H1 (cell line): ENCODE measurements around the gene RETREG3. TPM values are rescaled to one million over a fixed set of nuclear protein-coding genes. Genes with fewer than 3 reads are reported as not detected.

Source experiments
- BACH1 ChIP-seq: IDR thresholded peaks from 2 replicates; pipeline ENCODE4 v1.6.1; 2012; ENCODE audit warnings: low read length, improper control_type of control experiment
- BCL11A ChIP-seq, 2 experiments: IDR thresholded peaks; one replicate each; pipeline ENCODE4 v1.6.1; 2011; ENCODE audit warnings: low read depth in 2 of 2, low read length in 2 of 2, mild to moderate bottlenecking in 2 of 2
- CBX5 ChIP-seq: fragments of 300-800, 300-1000 bp; sonication (generic); IDR thresholded peaks from 2 replicates; pipeline ENCODE4 v1.7.1; 2016; ENCODE audit warnings: antibody characterized with exemption, low read length, low read depth
- CHD2 ChIP-seq: IDR thresholded peaks from 2 replicates; pipeline ENCODE4 v1.6.1; 2012; ENCODE audit warnings: low read length, improper control_type of control experiment
- EP300 ChIP-seq, 2 experiments: IDR thresholded peaks; 1 replicate in 1 of 2; 2 replicates in 1 of 2; pipeline ENCODE4 v1.6.1; 2011 to 2012; ENCODE audit warnings: low read depth in 2 of 2, low read length in 2 of 2, mild to moderate bottlenecking in 2 of 2, borderline replicate concordance in 1 of 2, inconsistent platforms in 1 of 2, moderate library complexity in 1 of 2
- GABPA ChIP-seq: IDR thresholded peaks from 2 replicates; pipeline ENCODE4 v1.6.1; 2011; ENCODE audit warnings: mild to moderate bottlenecking, low read length, moderate library complexity, borderline replicate concordance; ENCODE audit not compliant: insufficient read depth
- HDAC2 ChIP-seq, 2 experiments: fragments of 300-600 bp in 1 of 2; sonication (generic) in 1 of 2; IDR thresholded peaks; 2 replicates each; pipeline ENCODE4 v1.6.1; 2011 to 2012; ENCODE audit warnings: low read depth in 2 of 2, low read length in 2 of 2, mild to moderate bottlenecking in 2 of 2, moderate library complexity in 2 of 2, borderline replicate concordance in 1 of 2, inconsistent platforms in 1 of 2
- KDM5A ChIP-seq: fragments of 200-600 bp; IDR thresholded peaks from 2 replicates; pipeline ENCODE4 v1.7.1; 2012; ENCODE audit warnings: mild to moderate bottlenecking, low read length, inconsistent platforms, mixed read lengths
- PHF8 ChIP-seq: fragments of 200-600 bp; sonication (generic); conservative IDR thresholded peaks from 2 replicates; pipeline ENCODE4 v1.7.1; 2012; ENCODE audit warnings: low read depth, mild to moderate bottlenecking, inconsistent platforms, low read length, moderate library complexity
- POLR2A ChIP-seq, 2 experiments: IDR thresholded peaks; 1 replicate in 1 of 2; 2 replicates in 1 of 2; pipeline ENCODE4 v1.6.1; 2011; ENCODE audit warnings: low read depth in 2 of 2, low read length in 2 of 2, mild to moderate bottlenecking in 2 of 2; ENCODE audit errors: control extremely low read depth in 1 of 2
- POLR2AphosphoS5 ChIP-seq: IDR thresholded peaks from 2 replicates; pipeline ENCODE4 v1.6.1; 2011; ENCODE audit warnings: low read depth, low read length
- RBBP5 ChIP-seq: IDR thresholded peaks from 2 replicates; pipeline ENCODE4 v1.7.1; 2012; ENCODE audit warnings: low read depth, mild to moderate bottlenecking, inconsistent platforms, low read length, moderate library complexity, borderline replicate concordance
- SIN3A ChIP-seq, 2 experiments: IDR thresholded peaks in 1 of 2; conservative IDR thresholded peaks in 1 of 2; 2 replicates each; pipeline ENCODE4 v1.6.1; 2011 to 2012; ENCODE audit warnings: low read length in 2 of 2, improper control_type of control experiment in 1 of 2, low read depth in 1 of 2, mild to moderate bottlenecking in 1 of 2
- SP1 ChIP-seq: IDR thresholded peaks from 2 replicates; pipeline ENCODE4 v1.6.1; 2011; ENCODE audit warnings: low read depth, low read length
- TAF7 ChIP-seq: optimal IDR thresholded peaks from 2 replicates; pipeline ENCODE3; 2011; ENCODE audit warnings: low read depth, mild to moderate bottlenecking, inconsistent platforms, low read length, moderate library complexity, borderline replicate concordance
- TBP ChIP-seq: IDR thresholded peaks from 2 replicates; pipeline ENCODE4 v1.6.1; 2011; ENCODE audit warnings: low read depth, low read length, improper control_type of control experiment
- TCF12 ChIP-seq: IDR thresholded peaks from 2 replicates; pipeline ENCODE4 v1.6.1; 2011; ENCODE audit warnings: low read depth, mild to moderate bottlenecking, low read length
- YY1 ChIP-seq: IDR thresholded peaks from 2 replicates; pipeline ENCODE4 v1.6.1; 2011; ENCODE audit warnings: low read depth, mild to moderate bottlenecking, low read length
- polyA plus RNA-seq, 7 experiments: library from polyadenylated mRNA; depleted of rRNA in 3 of 7; stranded (reverse) in 5 of 7; unstranded in 2 of 7; fragments of >200 nt in 5 of 7; fragments of 200-250 nt in 2 of 7; gene quantifications; 1 replicate in 5 of 7; 2 replicates in 1 of 7; 4 replicates in 1 of 7; pipeline versions ENCODE4 v1.2.1 to v1.2.3, GENCODE V29; 2011 to 2013; ENCODE audit warnings: missing spikeins in 2 of 7, mixed read lengths in 2 of 7
- total RNA-seq: library from RNA; stranded (reverse); fragmentation: NEBNext Ultra II Directional; extraction: Animal tissue kit (Norgen Biotek cat#: 25700); gene quantifications from 2 replicates; pipeline ENCODE4 v1.2.1, GENCODE V29; 2021
- TF ChIP-seq, protein P1 (sequence below): IDR thresholded peaks from 2 replicates; pipeline ENCODE4 v1.6.1; 2012; ENCODE audit warnings: inconsistent platforms
- TF ChIP-seq, protein P2 (sequence below): IDR thresholded peaks from 2 replicates; pipeline ENCODE4 v1.6.1; 2012; ENCODE audit warnings: low read length, inconsistent platforms
- TF ChIP-seq, protein P3 (sequence below): IDR thresholded peaks from 2 replicates; pipeline ENCODE4 v1.6.1; 2012; ENCODE audit warnings: inconsistent platforms

The RETREG3 gene
- total and polyA plus RNA-seq, 2 of the 8 experiments (the other 6 are each of a cell fraction or from before 2014, with no cell fraction given), result 23.7 to 42.6 TPM

DNA sequence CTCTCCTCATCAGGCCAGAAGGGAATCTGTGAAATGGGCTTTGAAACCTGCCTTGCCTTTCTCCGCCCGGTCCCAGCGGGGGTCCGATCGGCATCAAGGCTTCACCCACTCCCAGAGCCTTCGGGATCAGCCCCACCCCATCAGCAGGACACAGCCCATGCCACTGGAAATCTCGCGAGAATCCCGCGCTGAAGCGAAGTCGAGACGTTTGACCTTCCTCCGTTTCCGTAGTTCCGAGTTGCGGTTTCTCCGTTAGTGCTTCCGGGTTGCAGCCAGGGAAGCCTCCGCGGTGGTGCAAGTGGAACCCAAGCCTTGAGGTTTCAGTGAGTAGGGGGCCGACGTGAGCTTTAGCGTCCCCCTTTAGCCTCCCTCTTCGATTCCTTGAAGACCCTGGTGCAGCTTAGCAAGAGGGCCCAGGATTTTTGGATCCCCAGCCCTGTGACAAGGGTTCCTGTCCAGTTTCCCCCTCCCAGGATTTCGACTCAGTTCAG lies 47.2 kb downstream of the RETREG3 start, which contains the start of gene COASY (continued):
- peak; percentile 68 for TF ChIP-seq KDM5A
- TF ChIP-seq CHD2, result peak; percentile 100
- TF ChIP-seq CBX5, result no peak
- TF ChIP-seq, protein P1, sequence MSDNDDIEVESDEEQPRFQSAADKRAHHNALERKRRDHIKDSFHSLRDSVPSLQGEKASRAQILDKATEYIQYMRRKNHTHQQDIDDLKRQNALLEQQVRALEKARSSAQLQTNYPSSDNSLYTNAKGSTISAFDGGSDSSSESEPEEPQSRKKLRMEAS, result 0 out of 2 replicates have a peak, but pooled peaks have one; percentile 6
- TF ChIP-seq TCF12, result 0 out of 2 replicates have a peak, but pooled peaks have one; percentile 9
- peak; percentile 84; the same call in 1 of the 2 replicates for TF ChIP-seq GABPA
- peak; percentile 29; the same call in 1 of the 2 replicates for TF ChIP-seq POLR2AphosphoS5
- no peak for TF ChIP-seq BCL11A (IDR thresholded peaks at IDR 0.05; ENCODE audit: low read depth in 2 of 2, low read length in 2 of 2)
- TF ChIP-seq, protein P2, sequence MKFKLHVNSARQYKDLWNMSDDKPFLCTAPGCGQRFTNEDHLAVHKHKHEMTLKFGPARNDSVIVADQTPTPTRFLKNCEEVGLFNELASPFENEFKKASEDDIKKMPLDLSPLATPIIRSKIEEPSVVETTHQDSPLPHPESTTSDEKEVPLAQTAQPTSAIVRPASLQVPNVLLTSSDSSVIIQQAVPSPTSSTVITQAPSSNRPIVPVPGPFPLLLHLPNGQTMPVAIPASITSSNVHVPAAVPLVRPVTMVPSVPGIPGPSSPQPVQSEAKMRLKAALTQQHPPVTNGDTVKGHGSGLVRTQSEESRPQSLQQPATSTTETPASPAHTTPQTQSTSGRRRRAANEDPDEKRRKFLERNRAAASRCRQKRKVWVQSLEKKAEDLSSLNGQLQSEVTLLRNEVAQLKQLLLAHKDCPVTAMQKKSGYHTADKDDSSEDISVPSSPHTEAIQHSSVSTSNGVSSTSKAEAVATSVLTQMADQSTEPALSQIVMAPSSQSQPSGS, result peak; percentile 96; the same call in 1 of the 2 replicates
- TF ChIP-seq HDAC2 (IDR thresholded peaks at IDR 0.05; ENCODE audit: borderline replicate concordance in 1 of 2, low read depth in 2 of 2, low read length in 2 of 2), result peak in 1 of 2 experiments; percentile 52; a peak in 1 of 4 replicates
- peak in 1 of 2 experiments; percentile 50; a peak in 1 of 3 replicates for TF ChIP-seq EP300 (IDR thresholded peaks at IDR 0.05; ENCODE audit: borderline replicate concordance in 1 of 2, low read depth in 2 of 2, low read length in 2 of 2)
- peak; percentile 98 for TF ChIP-seq SIN3A (conservative IDR thresholded peaks at IDR 0.05 in 1 of 2, IDR thresholded peaks at IDR 0.05 in 1 of 2; ENCODE audit: low read depth in 1 of 2, low read length in 2 of 2)
- 0 out of 2 replicates have a peak, but pooled peaks have one; percentile 47 for TF ChIP-seq SP1
- peak; percentile 73; the same call in 1 of the 2 replicates for TF ChIP-seq RBBP5
- peak; percentile 63; the same call in 1 of the 2 replicates for TF ChIP-seq PHF8
- TF ChIP-seq, protein P3, sequence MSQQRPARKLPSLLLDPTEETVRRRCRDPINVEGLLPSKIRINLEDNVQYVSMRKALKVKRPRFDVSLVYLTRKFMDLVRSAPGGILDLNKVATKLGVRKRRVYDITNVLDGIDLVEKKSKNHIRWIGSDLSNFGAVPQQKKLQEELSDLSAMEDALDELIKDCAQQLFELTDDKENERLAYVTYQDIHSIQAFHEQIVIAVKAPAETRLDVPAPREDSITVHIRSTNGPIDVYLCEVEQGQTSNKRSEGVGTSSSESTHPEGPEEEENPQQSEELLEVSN, result peak; percentile 12; the same call in 1 of the 2 replicates
- peak in 1 of 2 experiments; percentile 82; a peak in 2 of 3 replicates for TF ChIP-seq POLR2A (IDR thresholded peaks at IDR 0.05; ENCODE audit: control extremely low read depth in 1 of 2, low read depth in 2 of 2, low read length in 2 of 2)
- 0 out of 2 replicates have a peak, but pooled peaks have one; percentile 25 for TF ChIP-seq YY1
- TF ChIP-seq TBP, result peak; percentile 66; the same call in 1 of the 2 replicates
- 0 out of 2 replicates have a peak, but pooled peaks have one; percentile 51 for TF ChIP-seq BACH1
- TF ChIP-seq TAF7, result peak; percentile 68
